Activated CD4-positive, alpha-beta memory T cell treated with anti-CD3 and anti-CD28 coated beads, Interleukin-2, amount 10 ng/mL, durations not matched to agents 7 days and 5 days (primary cell): ENCODE measurements around the gene SELENOO. TPM values are rescaled to one million over a fixed set of nuclear protein-coding genes. Genes with fewer than 3 reads are reported as not detected.
A peak's percentile ranks its signal among the peaks of the same experiment; 100 is the strongest.

ENCODE experiments used
- CTCF ChIA-PET: fragments of 350-600 bp; sonication (Branson Sonifier 250); formaldehyde crosslinking; loops from one replicate; lab custom pipeline; 2021; ENCODE audit warnings: antibody characterized with exemption, inconsistent platforms; lab: Charles Lee
- POLR2A ChIA-PET: fragments of 350-600 bp; sonication (Branson Sonifier 250); formaldehyde crosslinking; loops from one replicate; lab custom pipeline; 2021; ENCODE audit warnings: antibody characterized with exemption; lab: Charles Lee
- DNase-seq: peaks from one replicate; pipeline ENCODE4 v3.0.0-alpha.2; 2020
- H3K27ac Mint-ChIP-seq: one replicate; pipeline ENCODE4 v1.8.0; 2021; ENCODE audit warnings: mild to moderate bottlenecking, mixed read lengths
- H3K27me3 Mint-ChIP-seq: one replicate; pipeline ENCODE4 v1.8.0; 2021; ENCODE audit warnings: mixed read lengths
- H3K36me3 Mint-ChIP-seq: one replicate; pipeline ENCODE4 v1.8.0; 2021; ENCODE audit warnings: low read depth, mixed read lengths
- H3K4me1 Mint-ChIP-seq: one replicate; pipeline ENCODE4 v1.8.0; 2021; ENCODE audit warnings: mixed read lengths
- H3K4me3 Mint-ChIP-seq: one replicate; pipeline ENCODE4 v1.8.0; 2021; ENCODE audit warnings: mild to moderate bottlenecking, mixed read lengths
- H3K9me3 Mint-ChIP-seq: one replicate; pipeline ENCODE4 v1.8.0; 2021; ENCODE audit warnings: mixed read lengths
- total RNA-seq, 2 experiments: library from RNA; stranded (reverse); gene quantifications; one replicate each; pipeline ENCODE4 v1.2.3, GENCODE V29; 2021

The SELENOO gene
- 10 to 100 TPM; 21.5 TPM for total RNA-seq

GRCh38 chr22:50200461-50201190 lies at the start of gene SELENOO:
Gene SELENOO (plus strand): TSS chr22:50201011. CDS start chr22:50201037, 26 bp downstream.
- POLR2A ChIA-PET = interaction anchor here (1.9 to 2.5 kb wide), 2 partner anchors 9 to 10 kb away, joined by 18 to 26 read pairs; no protein-coding TSS in a partner anchor
- H3K9me3 Mint-ChIP-seq = no peaks in the 10 kb centered on the region
- CTCF ChIA-PET = no interaction called here
- H3K4me1 Mint-ChIP-seq = peaks cover 26% of the 10 kb centered on the region
- peak; percentile 93 for DNase-seq
- peaks cover 20% of the 10 kb centered on the region for H3K36me3 Mint-ChIP-seq
- H3K27me3 Mint-ChIP-seq = no peaks in the 10 kb centered on the region
- H3K4me3 Mint-ChIP-seq = peak within 1 kb of the TSS; percentile 81
- peak within 1 kb of the TSS; percentile 40 for H3K27ac Mint-ChIP-seq

GRCh38 chr22:50151571-50152537 lies 49.0 kb upstream of the SELENOO start:
- ChIA-PET POLR2A (no interaction called here), CTCF (no interaction called here)
- no peaks in the 10 kb centered on the region for H3K4me1 Mint-ChIP-seq
- H3K4me3 Mint-ChIP-seq = no peak overlapping the region
- no peak overlapping the region for H3K27ac Mint-ChIP-seq
- H3K27me3 Mint-ChIP-seq = peaks cover 3% of the 10 kb centered on the region
- no peaks in the 10 kb centered on the region for H3K36me3 Mint-ChIP-seq
- no peaks in the 10 kb centered on the region for H3K9me3 Mint-ChIP-seq
- DNase-seq = no peak

GRCh38 chr22:50153056-50153755 lies 47.6 kb upstream of the SELENOO start:
- no peaks in the 10 kb centered on the region for H3K36me3 Mint-ChIP-seq
- no peak overlapping the region for H3K4me3 Mint-ChIP-seq
- no peaks in the 10 kb centered on the region for H3K9me3 Mint-ChIP-seq
- POLR2A ChIA-PET = no interaction called here
- no peak overlapping the region for H3K27ac Mint-ChIP-seq
- no peaks in the 10 kb centered on the region for H3K4me1 Mint-ChIP-seq
- CTCF ChIA-PET = no interaction called here
- DNase-seq = no peak
- H3K27me3 Mint-ChIP-seq = peaks cover 8% of the 10 kb centered on the region

GRCh38 chr22:50153756-50154140 lies 47.1 kb upstream of the SELENOO start:
- Mint-ChIP-seq H3K27ac (no peak overlapping the region), H3K27me3 (peaks cover 12% of the 10 kb centered on the region), H3K4me3 (no peak overlapping the region), H3K36me3 (no peaks in the 10 kb centered on the region), H3K9me3 (no peaks in the 10 kb centered on the region), H3K4me1 (no peaks in the 10 kb centered on the region)
- no peak for DNase-seq
- ChIA-PET POLR2A (no interaction called here), CTCF (no interaction called here)

- ChIA-PET CTCF (interaction anchor here (1.8 to 1.9 kb wide), 2 partner anchors 9 to 49 kb away, joined by 4 to 7 read pairs; no protein-coding TSS in a partner anchor), POLR2A (interaction anchor here (0.8 kb wide), 1 partner anchor 33 kb away, joined by 3 read pairs; no protein-coding TSS in a partner anchor)
- Mint-ChIP-seq H3K27ac (no peak overlapping the region), H3K9me3 (no peaks in the 10 kb centered on the region), H3K36me3 (no peaks in the 10 kb centered on the region), H3K4me3 (no peak overlapping the region), H3K4me1 (no peaks in the 10 kb centered on the region), H3K27me3 (peaks cover 17% of the 10 kb centered on the region)
- DNase-seq = no peak
Observed at GRCh38 chr22:50157709-50158375, 43.0 kb upstream of the SELENOO start.

GRCh38 chr22:50160947-50161346 lies 39.9 kb upstream of the SELENOO start:
- Mint-ChIP-seq H3K36me3 (no peaks in the 10 kb centered on the region), H3K9me3 (no peaks in the 10 kb centered on the region), H3K4me3 (no peak overlapping the region), H3K4me1 (no peaks in the 10 kb centered on the region), H3K27ac (no peak overlapping the region), H3K27me3 (peaks cover 18% of the 10 kb centered on the region)
- ChIA-PET POLR2A (no interaction called here), CTCF (no interaction called here)
- DNase-seq = no peak

- H3K9me3 Mint-ChIP-seq = no peaks in the 10 kb centered on the region
- no peak for DNase-seq
- ChIA-PET POLR2A (no interaction called here), CTCF (no interaction called here)
- no peak overlapping the region for H3K4me3 Mint-ChIP-seq
- no peaks in the 10 kb centered on the region for H3K36me3 Mint-ChIP-seq
- H3K27me3 Mint-ChIP-seq = peaks cover 18% of the 10 kb centered on the region
- no peaks in the 10 kb centered on the region for H3K4me1 Mint-ChIP-seq
- no peak overlapping the region for H3K27ac Mint-ChIP-seq
Observed at GRCh38 chr22:50161508-50162390, 39.1 kb upstream of the SELENOO start.

- POLR2A ChIA-PET = no interaction called here
- Mint-ChIP-seq H3K4me3 (no peak overlapping the region), H3K27ac (no peak overlapping the region), H3K9me3 (no peaks in the 10 kb centered on the region), H3K27me3 (peaks cover 14% of the 10 kb centered on the region), H3K36me3 (no peaks in the 10 kb centered on the region), H3K4me1 (no peaks in the 10 kb centered on the region)
- CTCF ChIA-PET = no interaction called here
- no peak for DNase-seq
Observed at GRCh38 chr22:50162391-50162956, 38.3 kb upstream of the SELENOO start.

GRCh38 chr22:50165436-50166123 lies 35.2 kb upstream of the SELENOO start:
- DNase-seq = no peak
- Mint-ChIP-seq H3K4me1 (peaks cover 1% of the 10 kb centered on the region), H3K36me3 (no peaks in the 10 kb centered on the region), H3K27ac (no peak overlapping the region), H3K4me3 (no peak overlapping the region), H3K27me3 (peaks cover 21% of the 10 kb centered on the region), H3K9me3 (no peaks in the 10 kb centered on the region)
- POLR2A ChIA-PET = no interaction called here
- CTCF ChIA-PET = no interaction called here

GRCh38 chr22:50167689-50168489 lies 32.9 kb upstream of the SELENOO start:
- H3K27me3 Mint-ChIP-seq = peaks cover 31% of the 10 kb centered on the region
- ChIA-PET POLR2A (no interaction called here), CTCF (interaction anchor here (0.7 kb wide), 1 partner anchor 109 kb away, joined by 3 read pairs; no protein-coding TSS in a partner anchor)
- DNase-seq = no peak
- H3K36me3 Mint-ChIP-seq = no peaks in the 10 kb centered on the region
- H3K4me3 Mint-ChIP-seq = no peak overlapping the region
- H3K27ac Mint-ChIP-seq = no peak overlapping the region
- no peaks in the 10 kb centered on the region for H3K9me3 Mint-ChIP-seq
- peaks cover 6% of the 10 kb centered on the region for H3K4me1 Mint-ChIP-seq
